ENCODE measurements around the gene TMED6. TPM values are rescaled to one million over a fixed set of nuclear protein-coding genes. Genes with fewer than 3 reads are reported as not detected.

The TMED6 gene
- total and polyA plus RNA-seq, 4 donors = 0.24 to 0.95 (median 0.49) TPM

DNA sequence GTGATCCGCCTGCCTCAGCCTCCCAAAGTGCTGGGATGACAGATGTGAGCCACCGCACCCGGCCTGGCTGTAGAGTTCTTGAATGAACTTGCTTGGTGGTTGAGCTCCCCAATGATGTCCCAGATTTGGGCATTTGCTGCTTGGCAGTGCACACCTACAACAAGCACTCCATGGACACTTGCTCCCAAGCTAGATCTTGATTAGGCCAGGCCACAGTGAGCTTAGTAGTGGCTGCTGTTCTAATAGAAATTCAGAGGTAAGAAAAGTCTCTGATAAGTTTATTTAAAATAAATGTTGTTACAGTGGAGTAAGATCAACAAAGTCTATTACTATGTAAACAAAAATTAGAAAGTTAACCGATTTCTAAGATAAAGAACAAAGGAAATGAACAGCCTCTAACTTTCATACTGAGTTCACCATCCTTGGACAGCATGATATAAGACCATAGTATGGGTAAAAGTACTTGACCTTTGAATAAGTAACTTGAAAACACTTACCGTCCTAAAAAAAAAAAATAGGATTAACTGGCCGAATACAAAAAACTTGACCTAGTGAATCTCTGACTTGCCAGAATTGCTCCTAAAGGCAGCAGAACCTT, 951 bp downstream of the TMED6 start:
- Histone ChIP-seq H3K4me1 (ENCODE audit: control insufficient read depth in 5 of 5, insufficient read depth in 5 of 5, low read length in 5 of 5) (peaks cover 0 to 8% (median 0%) of the 10 kb centered on the region in 5 donors), H3K9ac (ENCODE audit: insufficient read depth in 1 of 2, low read length in 2 of 2) (no peak overlapping the region), H3K27me3 (ENCODE audit: control insufficient read depth in 3 of 3, insufficient read depth in 3 of 3, low read length in 2 of 3) (no peaks in the 10 kb centered on the region), H3K27ac (ENCODE audit: low read depth in 1 of 2, low read length in 1 of 2) (no peak overlapping the region), H3K9me3 (ENCODE audit: control insufficient read depth in 4 of 4, insufficient read depth in 3 of 4, low read length in 3 of 4) (no peaks in the 10 kb centered on the region), H3K36me3 (ENCODE audit: control insufficient read depth in 4 of 4, insufficient read depth in 4 of 4, low read length in 4 of 4) (peaks cover 0 to 10% (median 7%) of the 10 kb centered on the region in 4 donors), H3K4me3 (no peak overlapping the region)
- WGBS, 2 donors = 63 to 84% methylated on average over 6 of the region's 6 CpGs
- ATAC-seq (ENCODE audit: insufficient read depth, low FRiP score) = peak; percentile 66
- DNase-seq = no peak
- no peak for TF ChIP-seq CTCF (IDR thresholded peaks at IDR 0.05; ENCODE audit: control extremely low read depth, extremely low read depth)

GRCh38 chr16:69349536-69349935, 2.0 kb downstream of the TMED6 start:
- no peak for TF ChIP-seq CTCF (IDR thresholded peaks at IDR 0.05; ENCODE audit: control extremely low read depth, extremely low read depth)
- 90 to 94% methylated on average over 10 of the region's 10 CpGs for WGBS, 2 donors

DNA sequence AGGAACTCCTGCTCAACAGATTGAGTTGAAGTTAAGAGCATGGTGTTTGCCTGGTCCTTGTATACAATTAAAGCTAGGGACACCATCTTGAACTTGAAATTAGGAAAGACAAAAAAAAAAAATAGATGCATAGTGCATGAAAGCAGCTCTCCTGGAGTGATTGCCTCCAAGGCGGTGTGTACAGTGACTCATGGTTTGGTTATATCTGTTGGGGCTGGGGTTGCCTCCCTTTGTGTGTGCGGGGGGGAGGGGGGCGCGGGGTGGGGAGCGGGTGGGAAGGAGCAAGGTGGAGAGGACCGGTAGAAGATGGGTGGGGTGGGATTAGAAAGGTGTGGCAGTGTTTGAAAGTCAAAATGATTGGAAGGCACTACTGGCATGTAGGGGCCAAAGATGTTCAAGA, 3.4 kb downstream of the TMED6 start:
- Histone ChIP-seq H3K9me3 (ENCODE audit: control insufficient read depth in 4 of 4, insufficient read depth in 3 of 4, low read length in 3 of 4) (no peaks in the 10 kb centered on the region), H3K27me3 (ENCODE audit: control insufficient read depth in 3 of 3, insufficient read depth in 3 of 3, low read length in 2 of 3) (no peaks in the 10 kb centered on the region), H3K36me3 (ENCODE audit: control insufficient read depth in 4 of 4, insufficient read depth in 4 of 4, low read length in 4 of 4) (peaks cover 5 to 11% (median 7%) of the 10 kb centered on the region in 4 donors), H3K4me1 (ENCODE audit: control insufficient read depth in 5 of 5, insufficient read depth in 5 of 5, low read length in 5 of 5) (peaks cover 0 to 8% (median 0%) of the 10 kb centered on the region in 5 donors), H3K4me3 (no peak overlapping the region), H3K27ac (ENCODE audit: low read depth in 1 of 2, low read length in 1 of 2) (no peak overlapping the region), H3K9ac (ENCODE audit: insufficient read depth in 1 of 2, low read length in 2 of 2) (no peak overlapping the region)
- ATAC-seq (ENCODE audit: insufficient read depth, low FRiP score) = no peak
- WGBS, 2 donors = 97% methylated on average over 6 of the region's 6 CpGs
- no peak for TF ChIP-seq CTCF (IDR thresholded peaks at IDR 0.05; ENCODE audit: control extremely low read depth, extremely low read depth)
- DNase-seq = no peak

More at GRCh38 chr16:69349536-69349935, 2.0 kb downstream of the TMED6 start:
- ATAC-seq (ENCODE audit: insufficient read depth, low FRiP score) (no peak), DNase-seq (no peak)
- no peak overlapping the region for H3K27ac ChIP-seq (ENCODE audit: low read depth in 1 of 2, low read length in 1 of 2)
- peaks cover 0 to 7% (median 4%) of the 10 kb centered on the region in 4 donors for H3K36me3 ChIP-seq (ENCODE audit: control insufficient read depth in 4 of 4, insufficient read depth in 4 of 4, low read length in 4 of 4)
- no peaks in the 10 kb centered on the region for H3K27me3 ChIP-seq (ENCODE audit: control insufficient read depth in 3 of 3, insufficient read depth in 3 of 3, low read length in 2 of 3)
- no peak overlapping the region for H3K4me3 ChIP-seq
- peaks cover 0 to 8% (median 0%) of the 10 kb centered on the region in 5 donors for H3K4me1 ChIP-seq (ENCODE audit: control insufficient read depth in 5 of 5, insufficient read depth in 5 of 5, low read length in 5 of 5)
- H3K9ac ChIP-seq (ENCODE audit: insufficient read depth in 1 of 2, low read length in 2 of 2) = no peak overlapping the region
- no peaks in the 10 kb centered on the region for H3K9me3 ChIP-seq (ENCODE audit: control insufficient read depth in 4 of 4, insufficient read depth in 3 of 4, low read length in 3 of 4)

DNA sequence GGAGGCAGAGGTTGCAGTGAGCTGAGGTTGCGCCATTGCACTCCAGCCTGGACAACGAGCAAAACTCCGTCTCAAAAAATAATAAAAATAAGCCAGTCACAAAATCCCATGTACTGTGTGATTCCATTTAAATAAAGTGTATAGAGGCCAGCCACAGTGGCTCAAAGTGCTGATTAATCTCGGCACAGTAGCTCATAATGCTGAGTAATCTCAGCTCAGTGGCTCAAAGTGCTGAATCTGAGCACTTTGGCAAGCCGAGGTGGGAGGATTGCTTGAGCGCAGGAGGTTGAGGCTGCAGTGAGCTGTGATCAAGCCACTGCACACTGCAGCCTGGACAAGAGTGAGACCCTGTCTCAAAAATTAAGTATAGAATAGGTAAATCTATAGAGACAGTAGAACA, 4.9 kb downstream of the TMED6 start:
- H3K4me3 ChIP-seq = no peak overlapping the region
- ATAC-seq (ENCODE audit: insufficient read depth, low FRiP score) = no peak
- H3K4me1 ChIP-seq (ENCODE audit: control insufficient read depth in 5 of 5, insufficient read depth in 5 of 5, low read length in 5 of 5) = peaks cover 0 to 4% (median 0%) of the 10 kb centered on the region in 5 donors
- TF ChIP-seq CTCF (IDR thresholded peaks at IDR 0.05; ENCODE audit: control extremely low read depth, extremely low read depth) = no peak
- H3K9ac ChIP-seq (ENCODE audit: insufficient read depth in 1 of 2, low read length in 2 of 2) = no peak overlapping the region
- DNase-seq = no peak
- no peaks in the 10 kb centered on the region for H3K27me3 ChIP-seq (ENCODE audit: control insufficient read depth in 3 of 3, insufficient read depth in 3 of 3, low read length in 2 of 3)
- H3K27ac ChIP-seq (ENCODE audit: low read depth in 1 of 2, low read length in 1 of 2) = no peak overlapping the region
- 84 to 85% methylated on average over 6 of the region's 6 CpGs for WGBS, 2 donors
- peaks cover 3 to 11% (median 10%) of the 10 kb centered on the region in 4 donors for H3K36me3 ChIP-seq (ENCODE audit: control insufficient read depth in 4 of 4, insufficient read depth in 4 of 4, low read length in 4 of 4)
- no peaks in the 10 kb centered on the region for H3K9me3 ChIP-seq (ENCODE audit: control insufficient read depth in 4 of 4, insufficient read depth in 3 of 4, low read length in 3 of 4)

All from lung (tissue), 12 donors.